Activated B cell treated with CpG ODN at 0.5 μM for 24 hours (primary cell): ENCODE results near the gene SERGEF. TPM values are rescaled to one million over a fixed set of nuclear protein-coding genes. Genes with fewer than 3 reads are reported as not detected.

Experiments used
- ATAC-seq: fragments of 200-7000 bp; cut with Tn5 transposase; one replicate; pipeline ENCODE4 v1.10.0; 2021; ENCODE audit warnings: low read depth, mild to moderate bottlenecking, moderate library complexity
- CTCF ChIA-PET: fragments of 350-600 bp; sonication (Branson Sonifier 250); formaldehyde crosslinking; loops from one replicate; lab custom pipeline; 2021; ENCODE audit warnings: antibody characterized with exemption; lab: Charles Lee
- POLR2A ChIA-PET: fragments of 350-600 bp; sonication (Branson Sonifier 250); formaldehyde crosslinking; loops from one replicate; lab custom pipeline; 2021; ENCODE audit warnings: antibody characterized with exemption; lab: Charles Lee
- DNase-seq: peaks from one replicate; pipeline ENCODE4 v3.0.0; 2022
- H3K27ac Mint-ChIP-seq: one replicate; pipeline ENCODE4 v1.8.0; 2020; ENCODE audit warnings: mixed read lengths
- H3K27me3 Mint-ChIP-seq: one replicate; pipeline ENCODE4 v1.8.0; 2021; ENCODE audit warnings: mixed read lengths
- H3K36me3 Mint-ChIP-seq: one replicate; pipeline ENCODE4 v1.8.0; 2021; ENCODE audit warnings: low read depth, mixed read lengths
- H3K4me1 Mint-ChIP-seq: one replicate; pipeline ENCODE4 v1.8.0; 2021; ENCODE audit warnings: mixed read lengths
- H3K4me3 Mint-ChIP-seq: one replicate; pipeline ENCODE4 v1.8.0; 2020; ENCODE audit warnings: mild to moderate bottlenecking, mixed read lengths
- H3K9me3 Mint-ChIP-seq: one replicate; pipeline ENCODE4 v1.8.0; 2020; ENCODE audit warnings: mixed read lengths
- intact Hi-C: fragments of 100-400 bp; cut with micrococcal nuclease; formaldehyde crosslinking; loops from one replicate; pipeline ENCODE4 v1.15.1; 2024
- total RNA-seq: library from RNA; stranded (reverse); gene quantifications from 2 replicates; pipeline ENCODE4 v1.2.3, GENCODE V29; 2022
- TF ChIP-seq, protein P1 (sequence below): fragments of 200-600 bp; IDR thresholded peaks from one replicate; pipeline ENCODE4 v1.8.0; 2022; ENCODE audit warnings: antibody characterized with exemption, mild to moderate bottlenecking

SERGEF gene
- total RNA-seq, 1 donor from 2014 or later: 38.4 TPM

DNA sequence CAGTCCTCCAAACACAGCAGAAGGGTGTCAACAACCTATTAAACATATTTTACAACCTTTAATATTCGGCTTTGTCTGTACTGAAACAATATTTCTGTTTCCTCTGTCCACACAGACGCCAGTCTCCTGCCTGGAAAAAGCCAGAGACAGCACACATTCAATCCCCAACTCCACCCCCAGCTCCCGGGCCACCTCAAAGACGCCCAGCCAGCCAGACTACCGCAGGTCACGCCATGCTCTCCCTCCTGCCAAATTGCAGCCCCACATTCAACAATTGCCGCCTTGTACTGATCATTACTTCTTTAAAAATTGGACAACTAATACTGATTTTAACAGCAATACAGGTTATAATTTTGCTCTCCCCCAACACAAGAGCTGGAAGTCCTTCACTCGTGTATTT is 1.2 kb downstream of the SERGEF start:
- H3K9me3 Mint-ChIP-seq: no peaks in the 10 kb centered on the region
- H3K27ac Mint-ChIP-seq: peak overlapping the region; percentile 99
- TF ChIP-seq, protein P1, sequence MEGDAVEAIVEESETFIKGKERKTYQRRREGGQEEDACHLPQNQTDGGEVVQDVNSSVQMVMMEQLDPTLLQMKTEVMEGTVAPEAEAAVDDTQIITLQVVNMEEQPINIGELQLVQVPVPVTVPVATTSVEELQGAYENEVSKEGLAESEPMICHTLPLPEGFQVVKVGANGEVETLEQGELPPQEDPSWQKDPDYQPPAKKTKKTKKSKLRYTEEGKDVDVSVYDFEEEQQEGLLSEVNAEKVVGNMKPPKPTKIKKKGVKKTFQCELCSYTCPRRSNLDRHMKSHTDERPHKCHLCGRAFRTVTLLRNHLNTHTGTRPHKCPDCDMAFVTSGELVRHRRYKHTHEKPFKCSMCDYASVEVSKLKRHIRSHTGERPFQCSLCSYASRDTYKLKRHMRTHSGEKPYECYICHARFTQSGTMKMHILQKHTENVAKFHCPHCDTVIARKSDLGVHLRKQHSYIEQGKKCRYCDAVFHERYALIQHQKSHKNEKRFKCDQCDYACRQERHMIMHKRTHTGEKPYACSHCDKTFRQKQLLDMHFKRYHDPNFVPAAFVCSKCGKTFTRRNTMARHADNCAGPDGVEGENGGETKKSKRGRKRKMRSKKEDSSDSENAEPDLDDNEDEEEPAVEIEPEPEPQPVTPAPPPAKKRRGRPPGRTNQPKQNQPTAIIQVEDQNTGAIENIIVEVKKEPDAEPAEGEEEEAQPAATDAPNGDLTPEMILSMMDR: no peak
- no peaks in the 10 kb centered on the region for H3K27me3 Mint-ChIP-seq
- DNase-seq (no peak), ATAC-seq (no peak)
- peaks cover 11% of the 10 kb centered on the region for H3K36me3 Mint-ChIP-seq
- H3K4me3 Mint-ChIP-seq: peak overlapping the region; percentile 100
- ChIA-PET CTCF (no interaction called here), POLR2A (interaction anchor here (0.6 kb wide), 1 partner anchor 269 kb away, joined by 5 read pairs; no protein-coding TSS in a partner anchor)
- peaks cover 16% of the 10 kb centered on the region for H3K4me1 Mint-ChIP-seq
- intact Hi-C loops: loop anchor here (2.0 to 10.0 kb wide), 7 partner anchors 21 to 1273 kb away; partner anchors contain the start of genes C11orf58, GTF2H1, HPS5 and IGSF22

DNA sequence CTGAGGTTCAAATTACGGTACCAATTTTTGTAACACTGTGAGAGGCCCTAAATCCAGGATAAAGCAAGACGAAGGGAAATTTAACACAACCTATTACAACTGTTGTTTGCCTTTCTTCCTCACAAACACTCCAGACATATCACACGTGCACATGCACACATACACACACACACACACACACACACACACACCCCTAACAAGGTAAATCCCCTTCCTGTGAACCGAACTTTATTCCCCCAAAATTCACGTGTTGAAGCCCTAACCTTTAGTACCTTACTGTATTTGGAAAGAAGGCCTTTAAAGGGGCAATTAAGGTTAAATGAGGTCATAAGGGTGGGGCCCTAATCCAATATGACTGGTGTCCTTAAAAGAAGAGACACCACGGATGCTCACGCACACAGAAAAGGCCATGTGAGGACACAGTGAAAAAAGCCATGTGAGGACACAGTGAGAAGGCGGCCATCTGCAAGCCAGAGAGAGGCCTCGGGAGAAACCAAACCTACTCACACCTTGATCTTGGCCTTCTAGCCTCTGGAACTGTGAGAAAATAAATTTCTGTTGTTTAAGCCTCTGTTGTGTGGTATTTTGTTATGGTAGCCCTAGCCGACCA is 1.8 kb downstream of the SERGEF start:
- H3K4me1 Mint-ChIP-seq: peaks cover 16% of the 10 kb centered on the region
- ChIA-PET POLR2A (interaction anchor here (0.6 kb wide), 1 partner anchor 270 kb away, joined by 5 read pairs; no protein-coding TSS in a partner anchor), CTCF (no interaction called here)
- no peak for DNase-seq
- ATAC-seq: no peak
- H3K9me3 Mint-ChIP-seq: no peaks in the 10 kb centered on the region
- H3K36me3 Mint-ChIP-seq: peaks cover 15% of the 10 kb centered on the region
- no peaks in the 10 kb centered on the region for H3K27me3 Mint-ChIP-seq
- intact Hi-C loops: loop anchor here (10.0 kb wide), 2 partner anchors 224 to 714 kb away; partner anchors contain the start of genes IGSF22 and SAA4
- H3K4me3 Mint-ChIP-seq: no peak overlapping the region
- H3K27ac Mint-ChIP-seq: peak overlapping the region; percentile 63
- TF ChIP-seq, protein P1: no peak

DNA sequence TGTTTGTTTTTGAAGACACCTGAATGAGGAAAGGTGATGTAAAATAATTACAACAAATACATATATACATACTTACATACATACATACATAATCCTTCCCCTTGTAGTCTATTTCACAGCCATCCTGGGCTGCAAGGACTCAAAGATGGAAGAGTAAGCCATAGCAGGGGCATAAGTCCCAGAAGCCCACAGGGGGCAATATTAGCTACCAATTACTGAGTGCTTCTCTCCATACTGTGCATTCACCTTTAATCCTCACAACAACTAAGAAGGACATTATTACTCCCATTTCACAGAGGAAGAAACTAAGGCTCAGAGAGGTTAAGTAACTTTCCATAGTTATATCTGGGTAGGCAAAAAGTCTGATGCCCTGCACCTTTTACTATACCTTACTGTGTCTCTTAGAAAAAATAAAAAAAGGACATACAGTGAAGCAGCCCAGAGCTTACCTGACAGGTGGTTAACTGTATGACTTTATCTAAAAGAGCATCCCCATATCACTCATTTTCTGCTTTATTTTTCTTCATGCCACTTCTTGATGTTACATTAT is 2.7 kb downstream of the SERGEF start:
- CTCF ChIA-PET: interaction anchor here (1.2 kb wide), 1 partner anchor 96 kb away, joined by 6 read pairs; the partner anchor contains the start of gene SAAL1
- Mint-ChIP-seq H3K27me3 (no peaks in the 10 kb centered on the region), H3K27ac (peak overlapping the region; percentile 64), H3K36me3 (peaks cover 24% of the 10 kb centered on the region), H3K4me1 (peaks cover 16% of the 10 kb centered on the region), H3K4me3 (no peak overlapping the region), H3K9me3 (no peaks in the 10 kb centered on the region)
- intact Hi-C loops: loop anchor here (10.0 kb wide), 2 partner anchors 225 to 715 kb away; partner anchors contain the start of genes IGSF22 and SAA4
- TF ChIP-seq, protein P1: no peak
- DNase-seq: no peak
- POLR2A ChIA-PET: interaction anchor here (0.6 kb wide), 1 partner anchor 527 kb away, joined by 4 read pairs; no protein-coding TSS in a partner anchor
- ATAC-seq: no peak

DNA sequence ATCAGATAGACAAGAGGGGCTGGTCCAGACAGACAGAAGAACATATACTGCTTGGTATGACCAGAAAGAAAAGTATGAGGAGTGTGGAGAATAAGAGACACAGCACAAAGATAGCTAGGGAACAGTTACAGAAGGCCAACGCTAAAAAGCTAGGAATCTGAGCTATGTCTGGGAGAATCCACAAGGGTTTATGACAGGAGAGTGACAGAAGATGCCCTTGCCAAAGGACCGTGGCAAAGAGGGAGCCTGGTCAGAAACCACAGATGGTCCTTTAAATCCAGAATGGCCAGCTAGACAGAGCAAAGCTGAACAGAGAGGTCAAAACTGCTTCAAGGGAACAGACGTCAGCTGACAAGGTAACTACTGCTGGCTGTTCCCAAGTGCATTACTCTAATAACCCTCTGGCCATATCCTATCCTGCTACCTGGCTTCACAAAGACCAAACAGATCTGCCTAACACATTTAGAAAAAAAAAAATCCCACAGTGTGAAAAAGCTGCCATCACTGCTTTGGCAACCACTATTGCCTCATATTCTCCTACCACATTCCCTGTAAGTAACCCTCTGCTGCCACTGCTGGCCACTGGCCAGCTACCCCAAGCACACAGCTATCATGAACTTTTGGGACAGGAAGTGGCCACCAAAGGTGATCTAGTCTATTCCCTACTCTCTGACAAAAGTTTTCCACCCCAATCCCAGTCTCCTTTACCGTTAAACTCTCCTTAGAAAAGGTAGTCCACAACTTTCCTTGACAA is 7.3 kb downstream of the SERGEF start:
- no peak overlapping the region for H3K27ac Mint-ChIP-seq
- POLR2A ChIA-PET: no interaction called here
- DNase-seq (no peak), ATAC-seq (no peak)
- CTCF ChIA-PET: interaction anchor here (0.7 kb wide), 1 partner anchor 101 kb away, joined by 3 read pairs; no protein-coding TSS in a partner anchor
- no peaks in the 10 kb centered on the region for H3K4me1 Mint-ChIP-seq
- H3K9me3 Mint-ChIP-seq: no peaks in the 10 kb centered on the region
- H3K36me3 Mint-ChIP-seq: peaks cover 58% of the 10 kb centered on the region
- intact Hi-C loops: no loop called here
- TF ChIP-seq, protein P1: no peak
- no peak overlapping the region for H3K4me3 Mint-ChIP-seq
- no peaks in the 10 kb centered on the region for H3K27me3 Mint-ChIP-seq
